ENCODE measurements around the gene SYNPO.
A peak's percentile ranks its signal among the peaks of the same experiment; 100 is the strongest.

Gene SYNPO

GRCh38 chr5:150616024-150616470, 24.4 kb upstream of the SYNPO start:
- no peak overlapping the region for H3K4me3 ChIP-seq (ENCODE audit: control insufficient read depth, low read depth, low read length)
- no peak for DNase-seq (ENCODE audit: low read depth)
- no peak for TF ChIP-seq CTCF (IDR thresholded peaks at IDR 0.05; ENCODE audit: control insufficient read depth, insufficient read depth, low read depth, low read length, missing control alignments)

- TF ChIP-seq CTCF (IDR thresholded peaks at IDR 0.05; ENCODE audit: control insufficient read depth, insufficient read depth, low read depth, low read length, missing control alignments): no peak
- H3K4me3 ChIP-seq (ENCODE audit: control insufficient read depth, low read depth, low read length): no peak overlapping the region
- DNase-seq (ENCODE audit: low read depth): no peak
Measured at GRCh38 chr5:150616506-150616905, 24.0 kb upstream of the SYNPO start.

GRCh38 chr5:150618163-150618562, 22.3 kb upstream of the SYNPO start:
- DNase-seq (ENCODE audit: low read depth): no peak
- H3K4me3 ChIP-seq (ENCODE audit: control insufficient read depth, low read depth, low read length): no peak overlapping the region
- no peak for TF ChIP-seq CTCF (IDR thresholded peaks at IDR 0.05; ENCODE audit: control insufficient read depth, insufficient read depth, low read depth, low read length, missing control alignments)

- H3K4me3 ChIP-seq (ENCODE audit: control insufficient read depth, low read depth, low read length): no peak overlapping the region
- DNase-seq (ENCODE audit: low read depth): no peak
- TF ChIP-seq CTCF (IDR thresholded peaks at IDR 0.05; ENCODE audit: control insufficient read depth, insufficient read depth, low read depth, low read length, missing control alignments): no peak
Measured at GRCh38 chr5:150618588-150619281, 21.7 kb upstream of the SYNPO start.

- H3K4me3 ChIP-seq (ENCODE audit: control insufficient read depth, low read depth, low read length): no peak overlapping the region
- peak; percentile 45 for DNase-seq (ENCODE audit: low read depth)
- TF ChIP-seq CTCF (IDR thresholded peaks at IDR 0.05; ENCODE audit: control insufficient read depth, insufficient read depth, low read depth, low read length, missing control alignments): no peak
Measured at GRCh38 chr5:150619359-150620230, 20.9 kb upstream of the SYNPO start.

- no peak for TF ChIP-seq CTCF (IDR thresholded peaks at IDR 0.05; ENCODE audit: control insufficient read depth, insufficient read depth, low read depth, low read length, missing control alignments)
- no peak overlapping the region for H3K4me3 ChIP-seq (ENCODE audit: control insufficient read depth, low read depth, low read length)
- DNase-seq (ENCODE audit: low read depth): no peak
Measured at GRCh38 chr5:150621301-150621700, 19.2 kb upstream of the SYNPO start.

All from AG09309 (cell line).